UCSD-AML1 (cell line): Measurements from ENCODE around the gene ZFP36.
"Not testable (repeated sequence)": the region's sequence is repeated elsewhere in the genome, so short reads cannot be mapped to it uniquely, and the experiment has no call there.

Source experiments
- DNase-seq: peaks from one replicate; lab custom pipeline; 2025; ENCODE audit not compliant: unreplicated experiment; lab: John Stamatoyannopoulos, UW

Gene ZFP36

GRCh38 chr19:39406656-39407409 lies at the start of gene ZFP36:
Gene ZFP36 (plus strand): TSS chr19:39406847. CDS start chr19:39406905, 58 bp downstream.
- peak; percentile 86 for DNase-seq

GRCh38 chr19:39359026-39359425 lies 47.6 kb upstream of the ZFP36 start:
- no peak for DNase-seq

GRCh38 chr19:39360599-39360998 lies 46.0 kb upstream of the ZFP36 start:
- DNase-seq, result no peak

- no peak for DNase-seq
These were observed 43.7 kb upstream of the ZFP36 start for GRCh38 chr19:39362682-39363657.

- DNase-seq, result no peak
These were observed 42.7 kb upstream of the ZFP36 start for GRCh38 chr19:39363901-39364457.

- no peak for DNase-seq
These were observed 41.1 kb upstream of the ZFP36 start for GRCh38 chr19:39365531-39365930.

GRCh38 chr19:39369200-39369599 lies 37.4 kb upstream of the ZFP36 start:
- DNase-seq, result no peak

- no peak for DNase-seq
These were observed 35.9 kb upstream of the ZFP36 start for GRCh38 chr19:39370735-39371134.

GRCh38 chr19:39372047-39372802 lies 34.4 kb upstream of the ZFP36 start:
- no peak for DNase-seq

- DNase-seq, result no peak
These were observed 33.7 kb upstream of the ZFP36 start for GRCh38 chr19:39372941-39373340.

GRCh38 chr19:39375929-39376328 lies 30.7 kb upstream of the ZFP36 start:
- no peak for DNase-seq

GRCh38 chr19:39377373-39378362 lies 29.0 kb upstream of the ZFP36 start:
- no peak for DNase-seq

GRCh38 chr19:39379366-39379765 lies 27.3 kb upstream of the ZFP36 start:
- not testable (repeated sequence) for DNase-seq

GRCh38 chr19:39379865-39380396 lies 26.7 kb upstream of the ZFP36 start:
- DNase-seq, result no peak

- no peak for DNase-seq
These were observed 25.8 kb upstream of the ZFP36 start for GRCh38 chr19:39380521-39381502.

GRCh38 chr19:39381910-39382611 lies 24.6 kb upstream of the ZFP36 start:
- DNase-seq, result no peak

- no peak for DNase-seq
These were observed 23.4 kb upstream of the ZFP36 start for GRCh38 chr19:39382991-39383828.
